Neural cell (in vitro differentiated cells): Measurements from ENCODE around the gene OSBP2.

Experiments
- EP300 ChIP-seq: fragments of 450-650 bp; conservative IDR thresholded peaks from 2 replicates; pipeline ENCODE4 v1.6.1; 2014; ENCODE audit warnings: antibody characterized with exemption, mild to moderate bottlenecking, moderate library complexity; ENCODE audit not compliant: poor library complexity, severe bottlenecking
- EZH2 ChIP-seq: fragments of 200-600, 300-800 bp; shearing (Covaris generic), sonication (generic); IDR thresholded peaks from 2 replicates; pipeline ENCODE4 v1.6.1; 2014; ENCODE audit warnings: antibody characterized with exemption, low read length, borderline replicate concordance, mild to moderate bottlenecking; ENCODE audit not compliant: insufficient read depth, poor library complexity, severe bottlenecking
- POLR2AphosphoS5 ChIP-seq: IDR thresholded peaks from 2 replicates; pipeline ENCODE4 v1.6.1; 2012
- RAD21 ChIP-seq: fragments of 450-650 bp; conservative IDR thresholded peaks from 2 replicates; pipeline ENCODE4 v1.6.1; 2014; ENCODE audit warnings: antibody characterized with exemption, mild to moderate bottlenecking, moderate library complexity
- SMC3 ChIP-seq: fragments of 450-650 bp; conservative IDR thresholded peaks from 2 replicates; pipeline ENCODE4 v1.6.1; 2014; ENCODE audit warnings: antibody characterized with exemption, mild to moderate bottlenecking, moderate library complexity; ENCODE audit not compliant: poor library complexity
- TAF1 ChIP-seq: IDR thresholded peaks from 2 replicates; pipeline ENCODE4 v1.6.1; 2012; ENCODE audit warnings: low read depth
- TF ChIP-seq, protein P1 (sequence below): fragments of 450-650 bp; IDR thresholded peaks from 2 replicates; pipeline ENCODE4 v1.5.1; 2014; ENCODE audit warnings: antibody characterized with exemption, mild to moderate bottlenecking, moderate library complexity; ENCODE audit not compliant: poor library complexity, severe bottlenecking
- TF ChIP-seq, protein P2 (sequence below): IDR thresholded peaks from 2 replicates; pipeline ENCODE4 v1.6.1; 2012; ENCODE audit warnings: borderline replicate concordance

DNA sequence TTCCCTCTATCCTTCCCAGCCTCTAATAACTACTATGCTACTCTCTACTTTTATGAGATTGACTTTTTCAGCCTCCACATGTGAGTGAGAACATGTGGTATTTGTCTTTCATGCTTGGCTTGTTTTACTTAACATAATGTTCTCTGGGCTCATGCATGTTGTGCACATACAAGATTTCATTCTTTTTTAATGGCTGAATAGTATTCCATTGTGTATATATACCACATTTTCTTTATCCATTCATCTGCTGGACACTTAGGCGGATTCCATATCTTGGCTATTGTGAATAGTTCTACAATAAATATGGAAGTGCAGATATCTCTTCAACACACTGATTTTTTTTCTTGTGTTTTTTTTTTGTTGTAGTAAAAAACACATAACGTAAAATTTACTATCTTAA, 19.4 kb downstream of the OSBP2 start:
- TF ChIP-seq, protein P1, sequence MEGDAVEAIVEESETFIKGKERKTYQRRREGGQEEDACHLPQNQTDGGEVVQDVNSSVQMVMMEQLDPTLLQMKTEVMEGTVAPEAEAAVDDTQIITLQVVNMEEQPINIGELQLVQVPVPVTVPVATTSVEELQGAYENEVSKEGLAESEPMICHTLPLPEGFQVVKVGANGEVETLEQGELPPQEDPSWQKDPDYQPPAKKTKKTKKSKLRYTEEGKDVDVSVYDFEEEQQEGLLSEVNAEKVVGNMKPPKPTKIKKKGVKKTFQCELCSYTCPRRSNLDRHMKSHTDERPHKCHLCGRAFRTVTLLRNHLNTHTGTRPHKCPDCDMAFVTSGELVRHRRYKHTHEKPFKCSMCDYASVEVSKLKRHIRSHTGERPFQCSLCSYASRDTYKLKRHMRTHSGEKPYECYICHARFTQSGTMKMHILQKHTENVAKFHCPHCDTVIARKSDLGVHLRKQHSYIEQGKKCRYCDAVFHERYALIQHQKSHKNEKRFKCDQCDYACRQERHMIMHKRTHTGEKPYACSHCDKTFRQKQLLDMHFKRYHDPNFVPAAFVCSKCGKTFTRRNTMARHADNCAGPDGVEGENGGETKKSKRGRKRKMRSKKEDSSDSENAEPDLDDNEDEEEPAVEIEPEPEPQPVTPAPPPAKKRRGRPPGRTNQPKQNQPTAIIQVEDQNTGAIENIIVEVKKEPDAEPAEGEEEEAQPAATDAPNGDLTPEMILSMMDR = no peak
- TF ChIP-seq EP300 (no peak), POLR2AphosphoS5 (no peak), EZH2 (no peak), TAF1 (no peak), SMC3 (no peak), RAD21 (no peak)
- TF ChIP-seq, protein P2, sequence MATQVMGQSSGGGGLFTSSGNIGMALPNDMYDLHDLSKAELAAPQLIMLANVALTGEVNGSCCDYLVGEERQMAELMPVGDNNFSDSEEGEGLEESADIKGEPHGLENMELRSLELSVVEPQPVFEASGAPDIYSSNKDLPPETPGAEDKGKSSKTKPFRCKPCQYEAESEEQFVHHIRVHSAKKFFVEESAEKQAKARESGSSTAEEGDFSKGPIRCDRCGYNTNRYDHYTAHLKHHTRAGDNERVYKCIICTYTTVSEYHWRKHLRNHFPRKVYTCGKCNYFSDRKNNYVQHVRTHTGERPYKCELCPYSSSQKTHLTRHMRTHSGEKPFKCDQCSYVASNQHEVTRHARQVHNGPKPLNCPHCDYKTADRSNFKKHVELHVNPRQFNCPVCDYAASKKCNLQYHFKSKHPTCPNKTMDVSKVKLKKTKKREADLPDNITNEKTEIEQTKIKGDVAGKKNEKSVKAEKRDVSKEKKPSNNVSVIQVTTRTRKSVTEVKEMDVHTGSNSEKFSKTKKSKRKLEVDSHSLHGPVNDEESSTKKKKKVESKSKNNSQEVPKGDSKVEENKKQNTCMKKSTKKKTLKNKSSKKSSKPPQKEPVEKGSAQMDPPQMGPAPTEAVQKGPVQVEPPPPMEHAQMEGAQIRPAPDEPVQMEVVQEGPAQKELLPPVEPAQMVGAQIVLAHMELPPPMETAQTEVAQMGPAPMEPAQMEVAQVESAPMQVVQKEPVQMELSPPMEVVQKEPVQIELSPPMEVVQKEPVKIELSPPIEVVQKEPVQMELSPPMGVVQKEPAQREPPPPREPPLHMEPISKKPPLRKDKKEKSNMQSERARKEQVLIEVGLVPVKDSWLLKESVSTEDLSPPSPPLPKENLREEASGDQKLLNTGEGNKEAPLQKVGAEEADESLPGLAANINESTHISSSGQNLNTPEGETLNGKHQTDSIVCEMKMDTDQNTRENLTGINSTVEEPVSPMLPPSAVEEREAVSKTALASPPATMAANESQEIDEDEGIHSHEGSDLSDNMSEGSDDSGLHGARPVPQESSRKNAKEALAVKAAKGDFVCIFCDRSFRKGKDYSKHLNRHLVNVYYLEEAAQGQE = no peak
